T-cell (primary cell): ENCODE data around the gene HPN. TPM values are rescaled to one million over a fixed set of nuclear protein-coding genes. Genes with fewer than 3 reads are reported as not detected.
A peak's percentile ranks its signal among the peaks of the same experiment; 100 is the strongest.

ENCODE experiments used
- ATAC-seq, 4 experiments: fragments of 200-7000 bp in 3 of 4; fragments of 150-1000 bp in 1 of 4; cut with Tn5 transposase; replicated peaks in 1 of 4; 1 replicate in 3 of 4; 2 replicates in 1 of 4; pipeline ENCODE4 v1.10.0; 2021; ENCODE audit warnings: moderate library complexity in 3 of 4, mild to moderate bottlenecking in 2 of 4, moderate number of reproducible peaks in 1 of 4
- CTCF ChIA-PET, 2 donors: fragments of 300-600 bp; sonication (Branson Sonifier 250); formaldehyde crosslinking; loops; one replicate each; lab custom pipeline; 2022; ENCODE audit warnings: antibody characterized with exemption in 2 of 2; lab: Charles Lee
- POLR2A ChIA-PET, 2 donors: fragments of 300-600 bp; sonication (Branson Sonifier 250); formaldehyde crosslinking; loops; one replicate each; lab custom pipeline; 2022; ENCODE audit warnings: antibody characterized with exemption in 2 of 2; lab: Charles Lee
- DNase-seq, 35 experiments: peaks; one replicate each; pipeline versions ENCODE4 v3.0.0 to v3.0.0-alpha.2; 2013 to 2023
- H3K27ac ChIP-seq: one replicate; pipeline ENCODE4 v1.5.1; 2013; ENCODE audit warnings: low read length
- H3K27me3 ChIP-seq, 2 experiments: replicated peaks in 1 of 2; 1 replicate in 1 of 2; 2 replicates in 1 of 2; pipeline versions ENCODE4 v1.6.1 to v1.7.0; 2013; ENCODE audit warnings: low read length in 1 of 2, mixed read lengths in 1 of 2; ENCODE audit not compliant: control insufficient read depth in 2 of 2, insufficient read depth in 2 of 2; ENCODE audit errors: extremely low read depth in 1 of 2
- H3K36me3 ChIP-seq, 2 donors: 1 replicate in 1 of 2; 2 replicates in 1 of 2; pipeline versions ENCODE4 v1.6.1 to v1.7.0; 2013; ENCODE audit warnings: low read length in 1 of 2; ENCODE audit not compliant: control insufficient read depth in 2 of 2, insufficient read depth in 1 of 2; ENCODE audit errors: extremely low read depth in 1 of 2
- H3K4me1 ChIP-seq, 2 experiments: 1 replicate in 1 of 2; 2 replicates in 1 of 2; pipeline versions ENCODE4 v1.6.1 to v1.7.0; 2013; ENCODE audit warnings: low read length in 2 of 2, mixed read lengths in 1 of 2; ENCODE audit not compliant: insufficient read depth in 2 of 2, control insufficient read depth in 1 of 2; ENCODE audit errors: extremely low read depth in 1 of 2
- H3K4me3 ChIP-seq, 2 donors: 1 replicate in 1 of 2; 2 replicates in 1 of 2; pipeline versions ENCODE4 v1.5.1 to v1.7.0; 2013; ENCODE audit warnings: mild to moderate bottlenecking in 2 of 2, low read length in 1 of 2, moderate library complexity in 1 of 2; ENCODE audit not compliant: control insufficient read depth in 1 of 2; ENCODE audit errors: extremely low read depth in 1 of 2
- H3K9me3 ChIP-seq: 2 replicates; pipeline ENCODE4 v1.7.0; 2013
- H3K27ac Mint-ChIP-seq, 2 donors: one replicate each; pipeline ENCODE4 v1.8.0; 2020 to 2021; ENCODE audit warnings: mild to moderate bottlenecking in 2 of 2, mixed read lengths in 2 of 2
- H3K27me3 Mint-ChIP-seq, 2 donors: one replicate each; pipeline ENCODE4 v1.8.0; 2021 to 2022; ENCODE audit warnings: mixed read lengths in 2 of 2
- H3K36me3 Mint-ChIP-seq: one replicate; pipeline ENCODE4 v1.8.0; 2021; ENCODE audit warnings: mixed read lengths
- H3K4me1 Mint-ChIP-seq, 3 donors: one replicate each; pipeline ENCODE4 v1.8.0; 2020 to 2022; ENCODE audit warnings: mixed read lengths in 3 of 3, mild to moderate bottlenecking in 1 of 3
- H3K4me3 Mint-ChIP-seq, 3 donors: one replicate each; pipeline ENCODE4 v1.8.0; 2020 to 2022; ENCODE audit warnings: mild to moderate bottlenecking in 3 of 3, mixed read lengths in 3 of 3, moderate library complexity in 3 of 3
- H3K9me3 Mint-ChIP-seq, 3 donors: one replicate each; pipeline ENCODE4 v1.8.0; 2020 to 2022; ENCODE audit warnings: mixed read lengths in 3 of 3
- WGBS: methylation state at CpG from one replicate; pipeline ENCODE4 v1.1.5; 2013; ENCODE audit warnings: missing lambda C conversion rate; ENCODE audit not compliant: insufficient coverage; 5-methylcytosine and 5-hydroxymethylcytosine counted together
- total RNA-seq, 35 experiments: library from RNA in 6 of 35; stranded (reverse) in 6 of 35; fragments of 120-200 nt in 1 of 35; gene quantifications; one replicate each; pipeline versions ENCODE4 v1.2.1 to v1.2.4 and lab custom pipeline; 2013 to 2026

The HPN gene
- total RNA-seq, 5 donors from 2014 or later (not counting 1 experiment from before 2014, with no cell fraction given), result 0.41 to 0.51 (median 0.46) TPM; not detected in 2

DNA sequence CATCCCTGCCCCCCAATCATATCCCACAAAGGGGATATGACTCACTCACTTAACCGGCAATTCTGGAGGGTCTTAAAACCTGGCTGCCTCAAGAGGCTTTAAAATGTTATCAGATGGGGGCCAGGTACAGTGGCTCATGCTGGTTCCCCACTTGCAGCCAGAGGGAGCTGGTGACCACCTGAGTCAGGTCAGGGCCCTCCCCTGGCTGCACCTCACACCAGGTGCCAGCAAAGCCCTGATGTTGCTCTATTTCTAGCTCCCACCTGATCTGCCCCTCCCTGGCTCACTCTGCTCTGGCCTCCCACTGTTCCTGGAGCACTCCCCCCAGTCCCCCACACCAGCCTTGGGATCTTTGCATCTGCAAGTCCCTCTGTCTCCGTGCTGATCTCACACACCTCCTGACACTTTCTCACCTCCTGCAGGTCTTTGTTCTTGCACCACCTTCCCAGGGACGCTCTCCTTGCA lies 14.2 kb downstream of the HPN start:
- Mint-ChIP-seq H3K4me3 (no peak overlapping the region), H3K27ac (no peak overlapping the region), H3K4me1 (peaks cover 0 to 6% (median 0%) of the 10 kb centered on the region in 3 donors), H3K27me3 (peaks cover 2 to 5% of the 10 kb centered on the region in 2 donors), H3K9me3 (no peaks in the 10 kb centered on the region), H3K36me3 (no peaks in the 10 kb centered on the region)
- Histone ChIP-seq H3K4me3 (no peak overlapping the region), H3K9me3 (no peaks in the 10 kb centered on the region), H3K27me3 (peaks cover 0 to 24% of the 10 kb centered on the region in 2 experiments), H3K36me3 (no peaks in the 10 kb centered on the region), H3K4me1 (no peaks in the 10 kb centered on the region), H3K27ac (no peak overlapping the region)
- DNase-seq, result peak in 1 of 35 experiments; percentile 32
- WGBS, result 42% methylated on average over 3 of the region's 3 CpGs
- POLR2A ChIA-PET, result no interaction called here
- ATAC-seq, result peak in 3 of 4 experiments; percentile 45 to 49 (median 46)
- CTCF ChIA-PET, result no interaction called here

DNA sequence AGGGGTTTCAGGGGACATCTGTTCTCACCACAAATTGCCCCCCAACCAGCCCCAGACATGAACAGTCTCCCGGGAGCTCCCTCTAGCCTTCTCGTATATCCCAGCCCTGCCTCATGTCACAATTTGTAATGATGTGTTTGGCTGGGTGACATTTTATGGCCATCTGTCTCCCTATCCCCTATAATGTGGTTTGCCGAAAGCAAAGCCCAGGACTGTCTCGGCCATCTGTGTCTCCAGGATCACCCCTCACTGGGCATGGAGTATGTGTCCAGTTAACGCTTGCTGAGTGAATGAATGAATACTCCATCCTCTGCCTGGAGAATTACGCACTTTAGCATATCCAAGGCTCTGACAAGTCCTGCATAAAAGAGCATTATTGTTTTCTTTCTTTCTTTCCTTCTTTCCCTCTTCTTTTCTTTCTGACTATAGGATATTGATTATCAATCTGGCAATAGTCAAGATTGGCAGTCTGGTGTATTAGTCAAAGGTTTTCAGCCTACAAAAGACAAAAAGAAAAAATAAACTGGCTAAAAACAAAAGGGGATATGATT lies 15.1 kb downstream of the HPN start:
- Mint-ChIP-seq H3K27ac (no peak overlapping the region), H3K4me1 (peaks cover 0 to 6% (median 0%) of the 10 kb centered on the region in 3 donors), H3K4me3 (no peak overlapping the region), H3K27me3 (peaks cover 2 to 5% of the 10 kb centered on the region in 2 donors), H3K36me3 (no peaks in the 10 kb centered on the region), H3K9me3 (no peaks in the 10 kb centered on the region)
- Histone ChIP-seq H3K9me3 (no peaks in the 10 kb centered on the region), H3K4me1 (no peaks in the 10 kb centered on the region), H3K4me3 (no peak overlapping the region), H3K27me3 (peaks cover 0 to 24% of the 10 kb centered on the region in 2 experiments), H3K27ac (no peak overlapping the region), H3K36me3 (no peaks in the 10 kb centered on the region)
- ATAC-seq (no peak), DNase-seq (no peak)
- POLR2A ChIA-PET, result no interaction called here
- 100% methylated on average over 1 of the region's 6 CpGs for WGBS
- CTCF ChIA-PET, result no interaction called here

DNA sequence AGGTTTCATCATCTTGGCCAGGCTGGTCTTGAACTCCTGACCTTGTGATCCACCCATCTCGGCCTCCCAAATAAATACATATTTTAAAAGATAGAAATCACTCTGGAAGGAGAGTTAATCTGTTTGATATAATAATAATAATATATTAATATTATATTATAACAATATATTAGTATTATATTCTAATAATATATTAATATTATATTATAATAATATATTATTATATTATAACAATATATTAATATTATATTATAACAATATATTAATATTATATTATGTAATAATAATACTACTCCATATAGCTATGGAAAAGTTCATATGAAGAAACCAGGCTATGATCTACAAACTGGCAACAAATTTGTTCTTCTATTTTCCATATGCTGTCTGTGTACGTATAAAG lies 16.8 kb downstream of the HPN start:
- WGBS, result no CpG with 5 or more reads among the region's 2 CpGs
- Mint-ChIP-seq H3K4me3 (no peak overlapping the region), H3K4me1 (peaks cover 0 to 6% (median 0%) of the 10 kb centered on the region in 3 donors), H3K27ac (no peak overlapping the region), H3K9me3 (no peaks in the 10 kb centered on the region), H3K27me3 (peaks cover 0 to 5% of the 10 kb centered on the region in 2 donors), H3K36me3 (no peaks in the 10 kb centered on the region)
- ChIA-PET CTCF (no interaction called here), POLR2A (interaction anchor here in 1 of 2 donors (0.6 kb wide), 1 partner anchor 53 kb away, joined by 4 read pairs; no protein-coding TSS in a partner anchor)
- no peak for ATAC-seq
- Histone ChIP-seq H3K9me3 (no peaks in the 10 kb centered on the region), H3K4me3 (no peak overlapping the region), H3K27ac (no peak overlapping the region), H3K27me3 (peaks cover 0 to 21% of the 10 kb centered on the region in 2 experiments), H3K4me1 (no peaks in the 10 kb centered on the region), H3K36me3 (no peaks in the 10 kb centered on the region)
- no peak for DNase-seq

DNA sequence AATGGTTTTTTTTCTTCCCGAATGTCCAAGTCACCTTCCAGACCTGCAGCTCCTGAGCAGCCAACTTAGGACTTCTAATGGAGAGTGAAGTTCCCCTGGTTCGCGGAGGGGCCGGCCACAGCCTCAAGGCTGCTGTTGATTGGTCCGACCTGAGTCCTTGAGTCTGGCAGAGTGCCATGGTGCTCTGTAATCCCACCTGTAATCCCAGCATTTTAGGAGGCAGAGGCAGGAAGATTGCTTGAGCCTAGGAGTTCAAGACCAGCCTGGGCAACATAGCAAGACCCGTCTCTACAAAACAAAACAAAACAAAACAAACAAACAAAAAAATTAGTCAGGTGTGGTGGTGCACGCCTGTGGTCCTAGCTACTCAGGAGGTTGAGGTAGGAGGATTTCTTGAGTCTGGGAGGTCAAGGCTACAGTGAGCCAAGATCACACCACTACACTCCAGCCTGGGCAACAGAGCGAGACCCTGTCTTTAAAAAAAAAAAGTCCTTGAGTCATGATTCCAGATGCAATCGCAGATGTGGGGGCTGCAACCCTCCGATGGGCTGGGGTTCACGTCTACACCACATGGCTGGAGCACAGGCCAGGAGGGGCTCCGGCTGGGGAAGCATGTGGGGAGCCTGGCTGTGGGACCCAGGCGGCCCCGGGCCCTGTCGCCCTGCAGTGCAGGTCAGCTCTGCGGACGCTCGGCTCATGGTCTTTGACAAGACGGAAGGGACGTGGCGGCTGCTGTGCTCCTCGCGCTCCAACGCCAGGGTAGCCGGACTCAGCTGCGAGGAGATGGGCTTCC lies 17.7 kb downstream of the HPN start:
- ChIA-PET CTCF (no interaction called here), POLR2A (no interaction called here)
- DNase-seq (no peak), ATAC-seq (no peak)
- H3K27me3 Mint-ChIP-seq, result peaks cover 0 to 5% of the 10 kb centered on the region in 2 donors
- no peaks in the 10 kb centered on the region for H3K9me3 Mint-ChIP-seq
- Histone ChIP-seq H3K9me3 (no peaks in the 10 kb centered on the region), H3K27ac (no peak overlapping the region), H3K36me3 (no peaks in the 10 kb centered on the region), H3K4me1 (no peaks in the 10 kb centered on the region), H3K27me3 (peaks cover 0 to 23% of the 10 kb centered on the region in 2 experiments), H3K4me3 (no peak overlapping the region)
- H3K4me1 Mint-ChIP-seq, result peaks cover 0 to 6% (median 0%) of the 10 kb centered on the region in 3 donors
- WGBS, result 95% methylated on average over 20 of the region's 26 CpGs
- H3K4me3 Mint-ChIP-seq, result no peak overlapping the region
- no peak overlapping the region for H3K27ac Mint-ChIP-seq
- H3K36me3 Mint-ChIP-seq, result no peaks in the 10 kb centered on the region

DNA sequence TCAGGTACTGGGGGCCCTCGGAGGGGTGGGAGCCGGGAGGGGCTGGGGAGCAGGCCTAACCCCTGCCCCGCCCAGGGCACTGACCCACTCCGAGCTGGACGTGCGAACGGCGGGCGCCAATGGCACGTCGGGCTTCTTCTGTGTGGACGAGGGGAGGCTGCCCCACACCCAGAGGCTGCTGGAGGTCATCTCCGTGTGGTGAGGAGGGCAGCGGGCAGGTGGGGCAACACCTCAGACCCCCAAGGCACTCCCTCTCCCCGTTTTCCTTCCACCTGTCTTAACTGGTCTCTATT lies 18.2 kb downstream of the HPN start:
- CTCF ChIA-PET, result no interaction called here
- no peak overlapping the region for H3K27ac Mint-ChIP-seq
- WGBS, result 85% methylated on average over 9 of the region's 15 CpGs

DNA sequence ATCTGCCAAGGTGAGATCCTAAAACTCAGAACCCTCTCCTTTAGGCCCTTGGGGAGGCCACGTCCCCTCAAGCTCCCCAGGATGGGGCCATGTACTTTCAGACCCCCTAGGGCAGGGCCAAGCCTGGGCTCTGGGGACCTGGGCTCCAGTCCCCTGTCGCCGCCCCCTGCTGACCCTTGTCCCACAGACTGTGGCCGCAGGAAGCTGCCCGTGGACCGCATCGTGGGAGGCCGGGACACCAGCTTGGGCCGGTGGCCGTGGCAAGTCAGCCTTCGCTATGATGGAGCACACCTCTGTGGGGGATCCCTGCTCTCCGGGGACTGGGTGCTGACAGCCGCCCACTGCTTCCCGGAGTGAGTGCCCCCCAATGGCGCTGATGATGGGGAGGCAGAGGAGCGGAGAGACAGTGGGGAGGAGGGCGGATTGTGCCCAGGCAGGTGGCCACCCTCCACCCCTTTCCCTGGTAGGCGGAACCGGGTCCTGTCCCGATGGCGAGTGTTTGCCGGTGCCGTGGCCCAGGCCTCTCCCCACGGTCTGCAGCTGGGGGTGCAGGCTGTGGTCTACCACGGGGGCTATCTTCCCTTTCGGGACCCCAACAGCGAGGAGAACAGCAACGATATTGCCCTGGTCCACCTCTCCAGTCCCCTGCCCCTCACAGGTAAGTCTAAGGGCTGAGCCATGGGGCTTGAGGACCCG lies 18.8 kb downstream of the HPN start:
- H3K9me3 Mint-ChIP-seq, result no peaks in the 10 kb centered on the region
- peaks cover 0 to 6% (median 0%) of the 10 kb centered on the region in 3 donors for H3K4me1 Mint-ChIP-seq
- H3K27ac Mint-ChIP-seq, result no peak overlapping the region
- ATAC-seq (no peak), DNase-seq (no peak)
- POLR2A ChIA-PET, result no interaction called here
- CTCF ChIA-PET, result no interaction called here
- H3K4me3 Mint-ChIP-seq, result no peak overlapping the region
- Histone ChIP-seq H3K9me3 (no peaks in the 10 kb centered on the region), H3K27ac (no peak overlapping the region), H3K27me3 (peaks cover 0 to 19% of the 10 kb centered on the region in 2 experiments), H3K4me1 (no peaks in the 10 kb centered on the region), H3K36me3 (no peaks in the 10 kb centered on the region), H3K4me3 (no peak overlapping the region)
- no peaks in the 10 kb centered on the region for H3K36me3 Mint-ChIP-seq
- WGBS, result 83% methylated on average over 16 of the region's 29 CpGs
- H3K27me3 Mint-ChIP-seq, result peaks cover 0 to 5% of the 10 kb centered on the region in 2 donors

More for the DNA sequence above, 18.2 kb downstream of the HPN start:
- Mint-ChIP-seq H3K27me3 (peaks cover 0 to 5% of the 10 kb centered on the region in 2 donors), H3K4me1 (peaks cover 0 to 6% (median 0%) of the 10 kb centered on the region in 3 donors), H3K4me3 (no peak overlapping the region), H3K36me3 (no peaks in the 10 kb centered on the region), H3K9me3 (no peaks in the 10 kb centered on the region)
- Histone ChIP-seq H3K27me3 (peaks cover 0 to 18% of the 10 kb centered on the region in 2 experiments), H3K36me3 (no peaks in the 10 kb centered on the region), H3K27ac (no peak overlapping the region), H3K9me3 (no peaks in the 10 kb centered on the region), H3K4me1 (no peaks in the 10 kb centered on the region), H3K4me3 (no peak overlapping the region)
- ATAC-seq, result no peak
- POLR2A ChIA-PET, result no interaction called here
- no peak for DNase-seq
